Upper lobe of left lung (tissue), 6 donors: ENCODE data around the gene LIPN. TPM values are rescaled to one million over a fixed set of nuclear protein-coding genes. Genes with fewer than 3 reads are reported as not detected.

Experiments
- ATAC-seq, 2 donors: fragments of 200-7000 bp; cut with Tn5 transposase; one replicate each; pipeline ENCODE4 v1.9.1; 2022; ENCODE audit warnings: mild to moderate bottlenecking in 2 of 2, moderate library complexity in 2 of 2; ENCODE audit not compliant: low FRiP score in 2 of 2
- DNase-seq, 2 donors: peaks; one replicate each; pipeline ENCODE4 v3.0.0-alpha.2; 2019 to 2020
- H3K27ac ChIP-seq, 4 donors: fragments of 200-600 bp; sonication (generic); one replicate each; pipeline ENCODE4 v1.5.1; 2016 to 2019
- H3K27me3 ChIP-seq, 4 donors: fragments of 200-600 bp; sonication (generic); one replicate each; pipeline ENCODE4 v1.5.1; 2017 to 2019
- H3K36me3 ChIP-seq, 4 donors: fragments of 200-600 bp; sonication (generic); one replicate each; pipeline ENCODE4 v1.5.1; 2016 to 2019
- H3K4me1 ChIP-seq, 4 donors: fragments of 200-600 bp; sonication (generic); one replicate each; pipeline ENCODE4 v1.5.1; 2018 to 2019
- H3K4me3 ChIP-seq, 4 donors: fragments of 200-600 bp; sonication (generic); one replicate each; pipeline ENCODE4 v1.5.1; 2017 to 2019; ENCODE audit warnings: mild to moderate bottlenecking in 2 of 4, moderate library complexity in 1 of 4
- H3K9me3 ChIP-seq, 4 donors: fragments of 200-600 bp; sonication (generic); one replicate each; pipeline ENCODE4 v1.5.1; 2018 to 2019
- EP300 ChIP-seq, 4 donors: sonication (generic); formaldehyde crosslinking; IDR thresholded peaks; one replicate each; pipeline ENCODE4 v1.5.1; 2017; ENCODE audit warnings: antibody characterized with exemption in 4 of 4, control low read depth in 2 of 4
- POLR2A ChIP-seq, 4 donors: fragments of 450-650 bp; IDR thresholded peaks; one replicate each; pipeline ENCODE4 v1.5.1; 2016 to 2017; ENCODE audit warnings: antibody characterized with exemption in 4 of 4, mild to moderate bottlenecking in 2 of 4
- POLR2AphosphoS5 ChIP-seq, 2 donors: sonication (generic); formaldehyde crosslinking; IDR thresholded peaks; one replicate each; pipeline ENCODE4 v1.5.1; 2017; ENCODE audit warnings: antibody characterized with exemption in 2 of 2
- WGBS, 2 donors: methylation state at CpG; one replicate each; pipeline ENCODE4 v1.1.5; 2017 to 2018; 5-methylcytosine and 5-hydroxymethylcytosine counted together
- total RNA-seq, 6 donors: library from RNA; depleted of rRNA in 4 of 6; stranded (reverse); fragments of >200 nt in 4 of 6; gene quantifications; one replicate each; pipeline versions ENCODE4 v1.1.0 to v1.2.1, GENCODE V29; 2016 to 2021
- TF ChIP-seq, protein P1 (sequence below), 6 experiments: fragments of 450-650 bp in 4 of 6; fragments of 200-600 bp in 2 of 6; sonication (generic) in 2 of 6; IDR thresholded peaks; one replicate each; pipeline ENCODE4 v1.5.1; 2016 to 2019; ENCODE audit warnings: antibody characterized with exemption in 6 of 6
- donor health status: DM: no; HTN: no; CAD: no; lungs with moderate emphysema.
- donor health status: DM: no; HTN: yes; CAD: no; lungs with severe emphysema.

The LIPN gene
- total RNA-seq, 6 donors from 2014 or later = 0.29 to 1.9 (median 0.98) TPM; not detected in 2

DNA sequence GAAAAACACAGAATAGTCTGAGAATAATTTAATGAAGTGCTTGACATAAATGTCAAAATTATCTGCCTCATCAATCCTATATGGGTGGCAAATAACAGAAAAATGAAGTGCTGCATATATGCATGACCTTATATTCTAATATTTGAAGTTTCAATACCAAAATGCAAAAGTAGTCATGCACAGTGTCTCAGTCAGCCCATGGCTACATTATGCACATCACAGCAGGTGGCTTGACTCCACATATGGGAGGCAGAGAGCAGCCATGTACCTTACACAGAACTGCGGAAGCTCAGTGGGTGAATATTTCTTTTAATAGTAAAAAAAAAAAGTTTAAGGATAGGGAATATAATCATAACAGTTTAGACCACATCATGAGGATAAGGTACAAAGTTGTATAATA, 17.4 kb upstream of the LIPN start:
- H3K4me3 ChIP-seq = no peak overlapping the region
- H3K36me3 ChIP-seq = no peaks in the 10 kb centered on the region
- peaks cover 0 to 3% (median 0%) of the 10 kb centered on the region in 4 donors for H3K9me3 ChIP-seq
- no peaks in the 10 kb centered on the region for H3K27me3 ChIP-seq
- DNase-seq (no peak), ATAC-seq (no peak)
- H3K27ac ChIP-seq = no peak overlapping the region
- H3K4me1 ChIP-seq = no peaks in the 10 kb centered on the region
- TF ChIP-seq POLR2AphosphoS5 (IDR thresholded peaks at IDR 0.05) (no peak), EP300 (IDR thresholded peaks at IDR 0.05) (no peak), POLR2A (IDR thresholded peaks at IDR 0.05) (no peak)
- TF ChIP-seq, protein P1, sequence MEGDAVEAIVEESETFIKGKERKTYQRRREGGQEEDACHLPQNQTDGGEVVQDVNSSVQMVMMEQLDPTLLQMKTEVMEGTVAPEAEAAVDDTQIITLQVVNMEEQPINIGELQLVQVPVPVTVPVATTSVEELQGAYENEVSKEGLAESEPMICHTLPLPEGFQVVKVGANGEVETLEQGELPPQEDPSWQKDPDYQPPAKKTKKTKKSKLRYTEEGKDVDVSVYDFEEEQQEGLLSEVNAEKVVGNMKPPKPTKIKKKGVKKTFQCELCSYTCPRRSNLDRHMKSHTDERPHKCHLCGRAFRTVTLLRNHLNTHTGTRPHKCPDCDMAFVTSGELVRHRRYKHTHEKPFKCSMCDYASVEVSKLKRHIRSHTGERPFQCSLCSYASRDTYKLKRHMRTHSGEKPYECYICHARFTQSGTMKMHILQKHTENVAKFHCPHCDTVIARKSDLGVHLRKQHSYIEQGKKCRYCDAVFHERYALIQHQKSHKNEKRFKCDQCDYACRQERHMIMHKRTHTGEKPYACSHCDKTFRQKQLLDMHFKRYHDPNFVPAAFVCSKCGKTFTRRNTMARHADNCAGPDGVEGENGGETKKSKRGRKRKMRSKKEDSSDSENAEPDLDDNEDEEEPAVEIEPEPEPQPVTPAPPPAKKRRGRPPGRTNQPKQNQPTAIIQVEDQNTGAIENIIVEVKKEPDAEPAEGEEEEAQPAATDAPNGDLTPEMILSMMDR (IDR thresholded peaks at IDR 0.05) = no peak
- 91 to 95% methylated on average over 1 of the region's 1 CpG for WGBS, 2 donors

DNA sequence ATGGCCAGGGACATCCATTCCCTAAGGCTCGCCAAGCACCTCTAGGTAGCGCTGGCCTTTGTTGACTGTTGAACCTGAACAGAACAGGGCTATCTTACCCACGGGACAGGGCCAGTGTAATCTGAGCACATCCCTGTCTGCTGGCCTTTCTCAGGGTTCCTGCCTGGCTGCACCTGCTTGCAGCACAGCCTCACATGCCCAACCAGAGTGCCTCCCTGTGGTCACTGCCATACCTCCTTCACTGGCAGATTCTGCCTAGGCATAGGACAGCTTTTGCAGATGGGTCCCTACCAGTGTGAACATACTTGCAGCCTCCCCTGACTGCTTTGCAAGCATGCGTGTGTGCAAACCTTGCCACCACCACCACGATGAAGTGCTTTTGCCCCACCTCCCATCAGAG, 15.8 kb upstream of the LIPN start:
- Histone ChIP-seq H3K4me3 (no peak overlapping the region), H3K36me3 (no peaks in the 10 kb centered on the region), H3K27me3 (no peaks in the 10 kb centered on the region), H3K9me3 (peaks cover 0 to 3% (median 0%) of the 10 kb centered on the region in 4 donors), H3K27ac (no peak overlapping the region), H3K4me1 (no peaks in the 10 kb centered on the region)
- DNase-seq (no peak), ATAC-seq (no peak)
- WGBS, 2 donors = 49 to 75% methylated on average over 2 to 5 of the region's 5 CpGs
- TF ChIP-seq POLR2A (IDR thresholded peaks at IDR 0.05) = no peak
- TF ChIP-seq, protein P1 (IDR thresholded peaks at IDR 0.05) = no peak
- no peak for TF ChIP-seq EP300 (IDR thresholded peaks at IDR 0.05)
- TF ChIP-seq POLR2AphosphoS5 (IDR thresholded peaks at IDR 0.05) = no peak

DNA sequence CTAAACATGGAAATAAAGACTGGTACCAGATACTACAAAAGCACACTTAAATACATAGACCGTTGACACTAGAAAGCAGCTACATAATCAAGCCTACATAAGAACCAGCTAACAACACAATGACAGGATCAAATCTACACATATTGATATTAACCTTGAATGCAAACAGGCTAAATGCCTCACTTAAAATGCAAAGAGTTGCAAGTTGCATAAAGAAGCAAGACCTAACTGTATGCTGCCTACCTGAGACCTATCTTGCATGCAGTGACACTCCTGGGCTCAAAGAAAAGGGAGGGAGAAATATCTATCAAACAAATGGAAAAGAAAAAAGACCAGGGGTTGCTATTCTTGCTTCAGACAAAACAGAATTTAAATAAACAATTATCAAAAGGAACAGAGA, 14.2 kb upstream of the LIPN start:
- Histone ChIP-seq H3K27me3 (no peaks in the 10 kb centered on the region), H3K4me3 (no peak overlapping the region), H3K36me3 (no peaks in the 10 kb centered on the region), H3K4me1 (no peaks in the 10 kb centered on the region), H3K27ac (no peak overlapping the region), H3K9me3 (peaks cover 0 to 3% (median 0%) of the 10 kb centered on the region in 4 donors)
- WGBS, 2 donors = 89 to 100% methylated on average over 1 of the region's 1 CpG
- no peak for ATAC-seq
- no peak for DNase-seq
- TF ChIP-seq POLR2AphosphoS5 (IDR thresholded peaks at IDR 0.05) (no peak), POLR2A (IDR thresholded peaks at IDR 0.05) (no peak), EP300 (IDR thresholded peaks at IDR 0.05) (no peak)
- TF ChIP-seq, protein P1 (IDR thresholded peaks at IDR 0.05) = no peak

DNA sequence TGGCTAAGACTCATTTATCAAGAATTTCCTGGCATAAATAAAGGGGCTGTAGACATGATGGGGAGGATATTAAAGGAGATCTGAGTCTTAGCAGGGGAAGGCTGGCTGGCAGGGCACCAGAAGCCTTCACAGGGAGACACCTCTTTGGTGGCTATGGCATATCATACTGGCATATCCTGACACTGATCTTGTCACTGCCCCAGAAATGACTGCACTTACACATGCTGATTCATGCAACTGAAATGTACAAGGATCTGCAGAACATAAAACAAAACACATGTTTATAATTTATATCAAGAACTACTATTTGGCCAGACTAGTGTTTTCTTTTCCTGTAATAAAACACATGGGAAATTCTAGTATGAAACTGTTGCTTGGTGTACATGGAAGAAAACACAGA, 5.5 kb upstream of the LIPN start:
- H3K4me3 ChIP-seq = no peak overlapping the region
- no peaks in the 10 kb centered on the region for H3K27me3 ChIP-seq
- TF ChIP-seq POLR2AphosphoS5 (IDR thresholded peaks at IDR 0.05) (no peak), POLR2A (IDR thresholded peaks at IDR 0.05) (no peak), EP300 (IDR thresholded peaks at IDR 0.05) (no peak)
- TF ChIP-seq, protein P1 (IDR thresholded peaks at IDR 0.05) = no peak
- DNase-seq (no peak), ATAC-seq (no peak)
- H3K9me3 ChIP-seq = no peaks in the 10 kb centered on the region
- H3K36me3 ChIP-seq = no peaks in the 10 kb centered on the region
- H3K27ac ChIP-seq = no peak overlapping the region
- no peaks in the 10 kb centered on the region for H3K4me1 ChIP-seq

DNA sequence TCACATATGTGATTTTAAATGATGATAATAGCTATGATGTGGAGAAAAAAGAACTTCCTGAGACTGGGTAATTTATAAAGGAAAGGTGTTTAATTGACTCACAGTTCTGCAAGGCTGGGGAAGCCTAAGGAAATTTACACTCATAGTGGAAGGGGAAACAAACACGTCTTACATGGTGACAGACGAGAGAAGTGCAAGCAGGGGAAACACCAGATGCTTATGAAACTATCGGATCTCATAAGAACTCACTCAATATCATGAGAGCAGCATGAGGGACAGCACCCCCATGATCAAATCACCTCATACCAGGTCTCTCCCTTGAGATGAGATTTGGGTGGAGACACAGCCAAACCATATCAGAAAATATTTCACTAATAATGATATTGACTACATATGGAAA, 4.1 kb upstream of the LIPN start:
- Histone ChIP-seq H3K27ac (no peak overlapping the region), H3K36me3 (no peaks in the 10 kb centered on the region), H3K4me3 (no peak overlapping the region), H3K27me3 (no peaks in the 10 kb centered on the region), H3K4me1 (no peaks in the 10 kb centered on the region), H3K9me3 (no peaks in the 10 kb centered on the region)
- DNase-seq = no peak
- 45 to 51% methylated on average over 3 of the region's 3 CpGs for WGBS, 2 donors
- TF ChIP-seq, protein P1 (IDR thresholded peaks at IDR 0.05) = no peak
- TF ChIP-seq EP300 (IDR thresholded peaks at IDR 0.05) (no peak), POLR2A (IDR thresholded peaks at IDR 0.05) (no peak), POLR2AphosphoS5 (IDR thresholded peaks at IDR 0.05) (no peak)
- ATAC-seq = no peak
